Right forelimb (tissue), 1 donor: ENCODE results near the gene CDCA7L.
A peak's percentile ranks its signal among the peaks of the same experiment; 100 is the strongest.

Experiments used
- DNase-seq: peaks from one replicate; pipeline ENCODE4 v3.0.0-alpha.2; 2018

The CDCA7L gene

GRCh38 chr7:21945454-21946221 is at the start of gene CDCA7L:
Gene CDCA7L, minus strand, starts transcription at chr7:21945899. Its CDS starts 95 bp downstream, at chr7:21945804.
- DNase-seq, result peak; percentile 87

- no peak for DNase-seq
Measured at GRCh38 chr7:21986096-21986495, 40.4 kb upstream of the CDCA7L start.

- no peak for DNase-seq
Measured at GRCh38 chr7:21984042-21984441, 38.3 kb upstream of the CDCA7L start.

GRCh38 chr7:21983056-21983455 is 37.4 kb upstream of the CDCA7L start:
- DNase-seq, result no peak

GRCh38 chr7:21981524-21981923 is 35.8 kb upstream of the CDCA7L start:
- no peak for DNase-seq

- DNase-seq, result no peak
Measured at GRCh38 chr7:21980926-21981500, 35.3 kb upstream of the CDCA7L start.

GRCh38 chr7:21972397-21972784 is 26.7 kb upstream of the CDCA7L start:
- DNase-seq, result no peak

GRCh38 chr7:21971780-21972396 is 26.2 kb upstream of the CDCA7L start:
- no peak for DNase-seq

- DNase-seq, result no peak
Measured at GRCh38 chr7:21969822-21970221, 24.1 kb upstream of the CDCA7L start.

GRCh38 chr7:21967598-21968003 is 21.9 kb upstream of the CDCA7L start:
- no peak for DNase-seq

- no peak for DNase-seq
Measured at GRCh38 chr7:21966271-21966670, 20.6 kb upstream of the CDCA7L start.

GRCh38 chr7:21965291-21965690 is 19.6 kb upstream of the CDCA7L start:
- no peak for DNase-seq

GRCh38 chr7:21962677-21963076 is 17.0 kb upstream of the CDCA7L start:
- DNase-seq, result no peak

- no peak for DNase-seq
Measured at GRCh38 chr7:21960922-21961321, 15.2 kb upstream of the CDCA7L start.

GRCh38 chr7:21959387-21959776 is 13.7 kb upstream of the CDCA7L start:
- no peak for DNase-seq

GRCh38 chr7:21953781-21954180 is 8.1 kb upstream of the CDCA7L start:
- DNase-seq, result no peak

- DNase-seq, result no peak
Measured at GRCh38 chr7:21948887-21949540, 3.3 kb upstream of the CDCA7L start.

GRCh38 chr7:21948364-21948763 is 2.7 kb upstream of the CDCA7L start:
- no peak for DNase-seq

GRCh38 chr7:21947946-21948345 is 2.2 kb upstream of the CDCA7L start:
- no peak for DNase-seq

- no peak for DNase-seq
Measured at GRCh38 chr7:21947056-21947455, 1.4 kb upstream of the CDCA7L start.

GRCh38 chr7:21946222-21946709 is 567 bp upstream of the CDCA7L start:
- no peak for DNase-seq

- DNase-seq, result no peak
Measured at GRCh38 chr7:21944616-21945453, 864 bp downstream of the CDCA7L start.

- DNase-seq, result no peak
Measured at GRCh38 chr7:21943436-21943835, 2.3 kb downstream of the CDCA7L start.
